Skeletal muscle satellite cell (primary cell): Measurements from ENCODE around the gene SUMO3.

ENCODE experiments used
- H3K27me3 ChIP-seq: 2 replicates; pipeline ENCODE4 v1.7.0; 2013; ENCODE audit warnings: low read length; ENCODE audit not compliant: control insufficient read depth, insufficient read depth
- H3K36me3 ChIP-seq: 2 replicates; pipeline ENCODE4 v1.7.0; 2013; ENCODE audit warnings: mild to moderate bottlenecking, control low read depth, low read length; ENCODE audit not compliant: insufficient read depth
- H3K4me1 ChIP-seq: 2 replicates; pipeline ENCODE4 v1.7.0; 2013; ENCODE audit warnings: low read length; ENCODE audit not compliant: control insufficient read depth, insufficient read depth
- H3K4me2 ChIP-seq: 2 replicates; pipeline ENCODE4 v1.7.0; 2013; ENCODE audit warnings: mild to moderate bottlenecking, low read length
- H3K4me3 ChIP-seq: 2 replicates; pipeline ENCODE4 v1.7.0; 2013; ENCODE audit warnings: low read length
- H3K9ac ChIP-seq: 2 replicates; pipeline ENCODE4 v1.7.0; 2013; ENCODE audit warnings: mild to moderate bottlenecking, low read depth, low read length, moderate library complexity
- H3K9me3 ChIP-seq: replicated peaks from 2 replicates; pipeline ENCODE4 v1.7.0; 2013; ENCODE audit warnings: mild to moderate bottlenecking, control low read depth, low read length

Gene SUMO3

GRCh38 chr21:44759628-44760285 is 58.1 kb downstream of the SUMO3 start:
- H3K36me3 ChIP-seq, result no peaks in the 10 kb centered on the region
- peaks cover 2% of the 10 kb centered on the region for H3K4me1 ChIP-seq
- H3K27me3 ChIP-seq, result no peaks in the 10 kb centered on the region
- H3K9ac ChIP-seq, result no peak overlapping the region
- H3K4me3 ChIP-seq, result no peak overlapping the region
- no peaks in the 10 kb centered on the region for H3K9me3 ChIP-seq
- no peak overlapping the region for H3K4me2 ChIP-seq

- H3K27me3 ChIP-seq, result no peaks in the 10 kb centered on the region
- H3K4me1 ChIP-seq, result no peaks in the 10 kb centered on the region
- no peak overlapping the region for H3K4me2 ChIP-seq
- no peaks in the 10 kb centered on the region for H3K9me3 ChIP-seq
- H3K36me3 ChIP-seq, result no peaks in the 10 kb centered on the region
- no peak overlapping the region for H3K9ac ChIP-seq
- no peak overlapping the region for H3K4me3 ChIP-seq
Measured at GRCh38 chr21:44758781-44759627, 58.9 kb downstream of the SUMO3 start.

DNA sequence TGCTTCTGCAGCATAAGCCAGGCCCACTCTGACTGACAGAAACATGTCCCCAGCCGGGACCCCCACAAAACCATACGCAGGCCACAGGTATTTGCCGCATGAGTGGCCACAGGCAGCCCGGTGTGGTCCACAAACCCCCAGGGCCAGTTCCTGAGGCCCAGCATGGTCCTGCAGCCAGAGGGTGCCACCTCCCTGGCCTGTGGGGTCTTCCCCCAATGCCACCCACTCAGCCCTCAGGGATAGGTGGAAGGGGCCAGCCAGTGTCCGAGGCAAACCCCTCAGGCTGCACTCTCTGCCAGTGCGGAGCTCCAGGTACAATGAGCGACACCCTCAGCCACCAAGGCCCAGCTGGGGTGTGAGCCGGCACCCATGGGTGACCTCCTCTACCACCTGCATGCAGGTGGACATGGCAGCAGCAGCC is 59.7 kb downstream of the SUMO3 start:
- H3K4me1 ChIP-seq, result no peaks in the 10 kb centered on the region
- no peak overlapping the region for H3K4me3 ChIP-seq
- no peak overlapping the region for H3K4me2 ChIP-seq
- no peaks in the 10 kb centered on the region for H3K9me3 ChIP-seq
- H3K27me3 ChIP-seq, result no peaks in the 10 kb centered on the region
- no peak overlapping the region for H3K9ac ChIP-seq
- no peaks in the 10 kb centered on the region for H3K36me3 ChIP-seq

DNA sequence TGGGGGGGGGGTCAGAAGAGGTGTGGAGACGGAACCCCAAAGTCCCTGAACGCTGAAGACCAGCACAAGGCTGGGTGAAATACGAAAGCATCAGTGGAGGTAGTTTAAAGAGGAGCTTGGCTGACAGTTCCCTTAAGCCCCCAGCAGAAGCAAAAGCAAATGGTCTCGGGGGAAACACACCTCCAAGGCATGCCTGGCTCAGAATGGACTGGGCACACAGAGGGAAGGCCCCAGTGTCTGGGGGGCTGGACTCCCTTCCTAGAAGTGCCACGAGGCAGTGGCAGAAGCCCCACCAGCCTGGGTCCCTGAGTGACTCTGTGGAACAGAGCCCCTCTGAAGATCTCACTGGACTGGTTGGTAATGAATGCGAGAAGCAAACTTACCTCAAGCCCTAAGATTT is 60.1 kb downstream of the SUMO3 start:
- Histone ChIP-seq H3K9ac (no peak overlapping the region), H3K4me1 (no peaks in the 10 kb centered on the region), H3K9me3 (no peaks in the 10 kb centered on the region), H3K4me2 (no peak overlapping the region), H3K4me3 (no peak overlapping the region), H3K36me3 (no peaks in the 10 kb centered on the region), H3K27me3 (no peaks in the 10 kb centered on the region)

- Histone ChIP-seq H3K4me1 (no peaks in the 10 kb centered on the region), H3K27me3 (no peaks in the 10 kb centered on the region), H3K9me3 (no peaks in the 10 kb centered on the region), H3K4me3 (no peak overlapping the region), H3K4me2 (no peak overlapping the region), H3K36me3 (no peaks in the 10 kb centered on the region), H3K9ac (no peak overlapping the region)
Measured at GRCh38 chr21:44756423-44757185, 61.3 kb downstream of the SUMO3 start.
